GM12865 (cell line): ENCODE data around the gene ZMIZ1.

Experiments used
- DNase-seq: peaks from one replicate; pipeline ENCODE4 v3.0.0; 2010; ENCODE audit warnings: low read depth
- H3K4me3 ChIP-seq: 2 replicates; pipeline ENCODE4 v1.5.1; 2011; ENCODE audit warnings: mild to moderate bottlenecking, low read depth, low read length, control low read depth
- CTCF ChIP-seq: IDR thresholded peaks from 2 replicates; pipeline ENCODE4 v1.5.1; 2011; ENCODE audit warnings: low read length, control low read depth, low read depth, inconsistent platforms; ENCODE audit not compliant: insufficient read depth; ENCODE audit errors: missing control alignments

ZMIZ1 gene

DNA sequence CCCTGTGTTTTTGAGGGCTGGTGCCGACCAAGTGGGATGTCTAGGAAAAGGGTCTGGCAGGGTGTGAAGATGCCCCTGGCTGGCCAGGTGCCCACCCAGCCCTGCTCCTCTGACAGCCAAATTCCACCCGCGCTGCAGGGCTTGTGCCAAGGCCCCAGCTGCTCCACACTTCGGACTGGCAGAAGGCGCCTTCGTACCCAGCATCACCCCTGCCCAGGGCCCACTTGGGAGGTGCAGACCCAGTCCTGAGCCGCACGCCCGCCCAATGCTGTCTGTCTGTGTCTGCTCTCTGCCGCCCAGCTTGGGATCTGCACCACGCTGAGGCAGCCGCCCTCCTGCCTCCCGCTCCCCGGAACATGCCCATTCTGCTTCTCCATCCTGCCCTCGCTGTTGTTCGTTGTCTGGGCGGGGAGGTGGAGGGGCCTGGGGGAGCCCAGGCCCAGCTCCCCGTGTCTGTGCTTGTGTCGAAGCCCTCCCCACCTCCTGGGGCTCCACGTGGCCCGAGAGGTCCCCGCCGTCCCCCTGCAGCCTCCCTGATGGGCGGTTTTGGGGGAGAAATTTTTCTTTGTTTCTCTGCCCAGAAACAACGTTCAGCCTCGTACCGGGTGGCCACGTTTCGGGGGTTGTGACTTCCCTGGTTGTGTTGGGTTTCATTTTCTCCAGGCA is 241.6 kb downstream of the ZMIZ1 start:
- DNase-seq = no peak
- TF ChIP-seq CTCF = no peak
- H3K4me3 ChIP-seq = no peak overlapping the region

GRCh38 chr10:79310911-79311573 is 242.3 kb downstream of the ZMIZ1 start:
- TF ChIP-seq CTCF = no peak
- no peak for DNase-seq

GRCh38 chr10:79311581-79312407 is 243.0 kb downstream of the ZMIZ1 start:
- TF ChIP-seq CTCF = no peak
- no peak for DNase-seq
- H3K4me3 ChIP-seq = no peak overlapping the region

More at GRCh38 chr10:79310911-79311573, 242.3 kb downstream of the ZMIZ1 start:
- H3K4me3 ChIP-seq = no peak overlapping the region

DNA sequence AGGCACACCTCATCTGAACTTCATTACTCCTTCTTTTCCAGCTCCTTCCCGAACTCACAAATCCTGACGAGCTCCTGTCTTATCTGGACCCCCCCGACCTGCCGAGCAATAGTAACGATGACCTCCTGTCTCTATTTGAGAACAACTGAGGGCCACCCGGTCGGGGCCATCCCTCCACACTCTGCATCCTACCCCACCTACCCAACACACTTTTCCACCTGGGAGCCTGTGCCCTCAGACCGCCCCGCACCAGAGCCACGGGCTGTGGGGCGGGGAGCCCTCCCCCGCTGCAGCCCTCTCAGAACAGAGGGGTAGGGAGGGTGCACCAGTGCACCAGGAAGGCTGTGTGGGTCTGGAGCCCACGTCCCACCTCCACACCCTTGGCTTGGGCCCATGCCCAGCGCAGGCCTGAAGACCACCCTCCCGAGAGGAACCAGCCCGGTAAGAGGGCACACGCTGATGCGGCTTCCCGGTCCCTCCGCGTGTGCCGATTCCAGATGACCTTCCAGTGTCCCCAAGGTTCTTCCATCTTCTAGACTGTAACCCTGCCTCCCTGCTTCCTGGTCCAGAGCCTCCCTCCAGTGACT is 243.9 kb downstream of the ZMIZ1 start:
- TF ChIP-seq CTCF = no peak
- no peak overlapping the region for H3K4me3 ChIP-seq
- no peak for DNase-seq

DNA sequence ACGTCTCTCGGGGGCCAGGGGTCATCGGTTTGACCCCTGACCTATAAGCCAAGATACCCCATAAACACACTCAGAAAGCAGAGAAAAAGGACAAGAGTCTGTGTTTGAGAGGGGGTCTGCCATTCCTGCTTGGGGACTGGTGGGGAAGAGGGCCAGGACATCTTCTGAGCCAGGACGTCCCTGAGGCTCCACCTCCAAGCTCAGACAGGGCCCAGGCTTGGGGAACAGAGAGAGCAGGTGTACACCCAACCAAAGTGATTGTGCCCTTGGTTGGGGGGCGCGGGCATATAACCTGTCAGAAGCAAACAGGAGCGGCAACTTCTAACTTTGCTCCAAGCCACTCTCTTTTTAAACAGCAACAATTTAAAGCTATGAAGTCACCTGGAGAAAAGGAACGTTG is 244.6 kb downstream of the ZMIZ1 start:
- no peak for DNase-seq
- no peak for TF ChIP-seq CTCF
- H3K4me3 ChIP-seq = no peak overlapping the region

DNA sequence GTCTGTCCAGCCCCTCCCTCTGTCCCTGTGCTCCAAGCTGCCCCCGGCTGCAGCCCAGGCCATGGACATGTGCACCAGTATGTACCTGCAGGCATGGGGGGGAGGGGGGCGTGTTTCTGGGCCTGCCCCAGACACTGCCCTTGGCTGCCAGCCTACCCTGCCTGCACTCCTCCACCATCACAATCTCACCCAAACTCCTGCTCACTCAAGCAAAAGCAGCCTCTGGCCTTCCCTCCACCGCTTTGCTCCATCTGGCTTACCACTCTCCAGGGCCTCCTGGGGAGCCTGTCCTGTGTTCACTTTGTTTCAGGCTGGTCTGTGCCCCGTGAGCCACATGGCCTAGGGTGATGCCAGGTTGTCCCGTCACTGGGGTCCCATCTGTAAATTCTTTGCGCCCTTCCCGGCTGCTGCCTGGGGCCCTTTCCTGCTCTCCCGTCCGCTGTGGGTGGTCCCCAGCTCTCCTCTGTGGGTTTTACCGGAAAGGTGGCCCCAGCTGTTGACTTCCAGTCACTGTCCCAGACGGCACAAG is 245.2 kb downstream of the ZMIZ1 start:
- DNase-seq = no peak
- TF ChIP-seq CTCF = no peak
- no peak overlapping the region for H3K4me3 ChIP-seq
